ENCODE measurements around the gene DISP2.
A peak's percentile ranks its signal among the peaks of the same experiment; 100 is the strongest.

Gene DISP2

DNA sequence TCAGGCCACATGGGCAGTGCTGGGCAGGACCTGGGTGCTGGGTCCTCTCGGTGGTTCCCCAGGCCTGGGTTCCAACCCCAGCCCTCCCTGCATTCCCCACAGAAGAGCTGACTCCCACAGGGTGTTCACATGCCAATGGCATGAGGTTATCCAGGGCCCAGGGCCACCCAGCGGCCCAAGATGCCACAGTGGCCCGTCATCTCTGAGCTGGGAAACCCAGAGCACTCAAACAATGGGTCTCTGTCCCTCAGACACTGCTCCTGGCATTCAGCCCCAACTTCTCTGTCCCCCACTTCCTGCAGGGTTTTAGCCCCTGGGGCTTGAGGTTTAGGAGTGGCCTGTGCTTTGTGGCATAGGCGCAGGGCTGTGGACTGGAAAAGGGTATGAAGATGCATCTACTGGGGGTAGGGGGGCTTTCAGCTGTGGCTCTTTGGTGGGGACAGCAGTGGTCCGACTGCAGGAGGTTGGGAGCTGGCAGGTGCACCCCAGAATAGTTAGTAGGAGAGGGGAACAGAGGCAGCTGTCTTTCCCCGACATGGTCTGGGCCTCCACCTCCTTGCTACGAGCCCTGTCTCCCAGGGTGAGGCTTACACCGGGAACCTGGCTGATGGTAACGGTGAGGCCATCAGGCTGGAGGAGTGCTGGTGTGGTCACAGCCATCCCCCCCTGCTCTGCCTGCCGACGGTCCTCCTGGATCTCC lies 18.9 kb upstream of the DISP2 start:
- no peak overlapping the region for H3K4me3 ChIP-seq (ENCODE audit: low read depth, low read length)
- H3K36me3 ChIP-seq, result no peaks in the 10 kb centered on the region
- no peak for DNase-seq
- no peak overlapping the region for H3K27ac ChIP-seq
- no peaks in the 10 kb centered on the region for H3K27me3 ChIP-seq (ENCODE audit: insufficient read depth, low read depth, severe bottlenecking)
- H3K9me3 ChIP-seq (ENCODE audit: severe bottlenecking), result no peaks in the 10 kb centered on the region
- TF ChIP-seq, protein P1, sequence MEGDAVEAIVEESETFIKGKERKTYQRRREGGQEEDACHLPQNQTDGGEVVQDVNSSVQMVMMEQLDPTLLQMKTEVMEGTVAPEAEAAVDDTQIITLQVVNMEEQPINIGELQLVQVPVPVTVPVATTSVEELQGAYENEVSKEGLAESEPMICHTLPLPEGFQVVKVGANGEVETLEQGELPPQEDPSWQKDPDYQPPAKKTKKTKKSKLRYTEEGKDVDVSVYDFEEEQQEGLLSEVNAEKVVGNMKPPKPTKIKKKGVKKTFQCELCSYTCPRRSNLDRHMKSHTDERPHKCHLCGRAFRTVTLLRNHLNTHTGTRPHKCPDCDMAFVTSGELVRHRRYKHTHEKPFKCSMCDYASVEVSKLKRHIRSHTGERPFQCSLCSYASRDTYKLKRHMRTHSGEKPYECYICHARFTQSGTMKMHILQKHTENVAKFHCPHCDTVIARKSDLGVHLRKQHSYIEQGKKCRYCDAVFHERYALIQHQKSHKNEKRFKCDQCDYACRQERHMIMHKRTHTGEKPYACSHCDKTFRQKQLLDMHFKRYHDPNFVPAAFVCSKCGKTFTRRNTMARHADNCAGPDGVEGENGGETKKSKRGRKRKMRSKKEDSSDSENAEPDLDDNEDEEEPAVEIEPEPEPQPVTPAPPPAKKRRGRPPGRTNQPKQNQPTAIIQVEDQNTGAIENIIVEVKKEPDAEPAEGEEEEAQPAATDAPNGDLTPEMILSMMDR (IDR thresholded peaks at IDR 0.05; ENCODE audit: low read depth, low read length), result no peak

DNA sequence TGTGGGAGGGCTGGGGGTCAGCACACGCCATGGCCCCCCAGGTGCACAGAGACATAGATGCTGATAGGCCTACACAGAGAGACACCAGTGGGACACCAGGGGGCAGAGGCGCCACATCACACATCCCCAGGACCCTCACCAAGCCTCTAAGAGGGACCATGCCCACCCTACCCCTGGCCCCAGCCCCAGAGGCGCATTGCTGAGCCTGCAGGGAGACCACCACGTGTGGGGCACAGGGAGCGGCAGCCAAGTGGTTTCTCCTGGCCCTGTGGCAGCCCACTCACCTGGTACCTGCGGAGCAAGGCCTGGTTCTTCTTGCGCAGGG lies 18.4 kb upstream of the DISP2 start:
- TF ChIP-seq, protein P1 (IDR thresholded peaks at IDR 0.05; ENCODE audit: low read depth, low read length), result peak; percentile 69
- no peaks in the 10 kb centered on the region for H3K27me3 ChIP-seq (ENCODE audit: insufficient read depth, low read depth, severe bottlenecking)
- H3K9me3 ChIP-seq (ENCODE audit: severe bottlenecking), result no peaks in the 10 kb centered on the region
- H3K36me3 ChIP-seq, result no peaks in the 10 kb centered on the region
- DNase-seq, result no peak
- H3K27ac ChIP-seq, result peak overlapping the region; percentile 67
- H3K4me3 ChIP-seq (ENCODE audit: low read depth, low read length), result no peak overlapping the region

DNA sequence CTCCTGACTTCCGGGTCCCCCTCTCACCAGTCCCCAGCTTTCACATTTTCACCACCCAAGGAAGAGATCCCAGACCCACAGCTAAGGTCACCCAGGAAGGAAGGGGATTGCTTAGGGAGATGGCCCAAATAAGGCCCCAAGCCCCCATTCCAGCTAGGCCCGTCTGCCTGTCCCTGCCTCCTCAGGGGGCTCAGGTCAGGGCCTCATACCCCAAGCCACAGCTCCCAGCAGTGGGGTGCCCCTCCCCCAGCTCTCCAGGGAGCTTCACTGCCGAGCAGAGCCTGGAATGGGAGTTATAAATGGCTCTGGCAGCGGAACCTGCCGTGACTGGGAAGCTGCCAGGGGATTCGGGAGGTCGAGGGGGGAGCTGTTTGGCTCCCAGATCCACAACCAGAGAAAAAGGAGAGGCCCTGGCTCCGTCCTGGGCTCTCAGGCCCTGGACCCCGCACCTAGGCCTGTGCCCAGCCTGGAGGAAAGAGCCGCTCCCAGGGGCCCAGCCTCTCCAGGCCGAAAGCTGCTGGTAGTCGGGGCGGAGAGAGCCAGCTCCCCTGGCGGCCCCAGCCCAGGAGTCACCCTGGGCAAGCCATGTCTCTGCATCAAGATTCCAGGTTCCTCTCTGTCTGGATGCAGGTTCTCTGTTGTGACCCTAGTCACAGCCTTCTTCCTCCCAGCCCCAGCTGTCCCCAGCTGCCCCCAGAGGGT lies 17.8 kb upstream of the DISP2 start:
- TF ChIP-seq, protein P1 (IDR thresholded peaks at IDR 0.05; ENCODE audit: low read depth, low read length), result no peak
- no peak for DNase-seq
- no peak overlapping the region for H3K4me3 ChIP-seq (ENCODE audit: low read depth, low read length)

DNA sequence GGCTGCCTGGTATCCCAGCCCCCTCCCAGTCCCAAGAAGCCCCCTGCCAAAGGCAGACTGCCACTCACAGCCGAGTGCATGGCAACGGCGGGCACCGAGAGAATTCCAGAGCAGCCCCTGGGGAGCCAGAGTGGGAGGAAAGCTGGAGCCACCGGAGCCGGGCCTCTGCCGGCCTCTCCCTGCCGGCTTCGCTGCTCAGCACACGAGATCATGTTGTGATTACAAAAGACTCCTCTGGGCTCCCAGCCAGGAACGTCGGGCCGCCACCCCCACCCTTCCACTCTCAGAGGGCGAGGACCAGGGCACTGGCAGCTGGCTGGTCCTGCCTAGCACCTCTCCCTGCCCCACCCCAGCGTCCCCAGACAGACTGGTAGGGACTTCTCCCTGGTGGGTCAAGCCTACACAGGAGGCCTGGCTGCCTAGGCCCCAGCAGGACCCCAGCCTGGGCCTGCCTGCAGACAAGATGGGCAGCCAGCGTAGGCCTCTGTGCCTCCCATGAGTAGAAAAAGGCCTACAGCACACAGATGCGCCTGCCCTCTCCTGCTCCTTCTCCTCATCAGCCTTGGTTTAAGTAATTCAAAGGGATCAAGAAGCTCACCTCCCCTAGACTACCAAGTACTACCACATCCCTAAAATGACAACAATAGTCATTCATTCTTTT lies 17.1 kb upstream of the DISP2 start, which contains the start of gene CCDC9B:
Gene CCDC9B (minus strand): TSS at position 200 of the 661 bp plus-strand sequence. CDS start 120 bp downstream, at position 80.
- Histone ChIP-seq H3K4me3 (ENCODE audit: low read depth, low read length) (no peak within 1 kb of the TSS), H3K9me3 (ENCODE audit: severe bottlenecking) (no peaks in the 10 kb centered on the region), H3K36me3 (no peaks in the 10 kb centered on the region), H3K27me3 (ENCODE audit: insufficient read depth, low read depth, severe bottlenecking) (no peaks in the 10 kb centered on the region), H3K27ac (peak within 1 kb of the TSS; percentile 67)
- TF ChIP-seq, protein P1 (IDR thresholded peaks at IDR 0.05; ENCODE audit: low read depth, low read length), result no peak
- no peak for DNase-seq

More for the DNA sequence above, 17.8 kb upstream of the DISP2 start:
- Histone ChIP-seq H3K27me3 (ENCODE audit: insufficient read depth, low read depth, severe bottlenecking) (no peaks in the 10 kb centered on the region), H3K27ac (peak overlapping the region; percentile 67), H3K9me3 (ENCODE audit: severe bottlenecking) (no peaks in the 10 kb centered on the region), H3K36me3 (no peaks in the 10 kb centered on the region)

DNA sequence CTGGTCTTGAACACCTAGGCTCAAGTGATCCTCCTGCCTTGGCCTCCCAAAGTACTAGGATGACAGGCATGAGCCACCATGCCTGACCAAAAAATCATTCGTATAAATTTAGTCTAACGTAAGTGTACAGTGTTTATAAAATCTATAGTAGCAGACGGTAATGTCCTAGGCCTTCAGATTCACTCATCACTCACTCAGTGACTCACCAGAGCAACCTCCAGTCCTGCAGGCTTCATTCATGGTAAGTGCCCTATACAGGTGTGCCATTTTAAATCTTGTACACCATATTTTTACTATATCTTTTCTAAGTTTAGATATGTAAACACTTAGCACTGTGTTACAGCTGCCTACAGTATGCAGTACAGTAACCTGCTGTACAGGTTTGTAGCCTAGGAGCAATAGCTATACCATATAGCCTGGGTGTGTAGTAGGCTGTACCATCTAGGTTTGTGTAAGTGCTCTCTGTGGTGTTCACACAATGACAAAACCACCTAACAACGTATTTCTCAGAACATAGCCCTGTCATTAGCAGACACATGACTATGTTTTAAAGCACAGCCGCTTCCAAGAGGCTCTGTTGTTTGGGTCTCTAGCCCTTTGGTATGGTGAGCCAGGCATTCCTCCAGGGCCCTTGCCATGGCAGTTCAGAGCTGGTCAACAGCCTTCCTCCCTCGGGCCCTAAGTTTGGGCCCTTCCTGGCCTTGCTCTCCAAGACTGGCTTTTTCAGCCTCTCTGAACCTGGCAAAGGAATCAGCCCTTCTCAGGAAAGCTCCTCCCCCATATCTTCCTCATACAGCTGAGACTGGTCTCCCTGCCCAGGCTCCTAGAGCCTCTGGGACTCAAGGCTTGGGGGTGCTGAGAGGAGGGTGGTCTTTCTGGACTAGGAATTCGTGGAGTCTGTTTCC lies 15.4 kb upstream of the DISP2 start:
- no peak for DNase-seq
- Histone ChIP-seq H3K4me3 (ENCODE audit: low read depth, low read length) (no peak overlapping the region), H3K36me3 (no peaks in the 10 kb centered on the region), H3K27ac (no peak overlapping the region), H3K27me3 (ENCODE audit: insufficient read depth, low read depth, severe bottlenecking) (no peaks in the 10 kb centered on the region), H3K9me3 (ENCODE audit: severe bottlenecking) (no peaks in the 10 kb centered on the region)
- TF ChIP-seq, protein P1 (IDR thresholded peaks at IDR 0.05; ENCODE audit: low read depth, low read length), result no peak
